Measurements from ENCODE around the gene PHLDA2.
A peak's percentile ranks its signal among the peaks of the same experiment; 100 is the strongest.

The PHLDA2 gene

GRCh38 chr11:2903672-2904011, 25.6 kb downstream of the PHLDA2 start:
- H3K4me3 ChIP-seq = no peak overlapping the region
- intact Hi-C loops (cut with DNase I; ENCODE audit: low total_unique reads) = loop anchor here (10.0 kb wide), 1 partner anchor 499 kb away; the partner anchor contains the start of gene TSSC4
- H3K27me3 ChIP-seq = peaks cover 0 to 16% of the 10 kb centered on the region in 2 donors
- no peaks in the 10 kb centered on the region for H3K9me3 ChIP-seq
- H3K27ac ChIP-seq = no peak overlapping the region
- no peaks in the 10 kb centered on the region for H3K36me3 ChIP-seq
- no peak for DNase-seq
- peaks cover 0 to 46% (median 21%) of the 10 kb centered on the region in 4 donors for H3K4me1 ChIP-seq
- no peak for TF ChIP-seq CTCF (IDR thresholded peaks at IDR 0.05)

GRCh38 chr11:2902784-2903671, 26.2 kb downstream of the PHLDA2 start:
- no peak for DNase-seq
- H3K4me1 ChIP-seq = peaks cover 0 to 46% (median 25%) of the 10 kb centered on the region in 4 donors
- peak overlapping the region; percentile 71 to 73 for H3K27ac ChIP-seq
- H3K36me3 ChIP-seq = no peaks in the 10 kb centered on the region
- H3K4me3 ChIP-seq = peak overlapping the region; percentile 63 to 67
- no peak for TF ChIP-seq CTCF (IDR thresholded peaks at IDR 0.05)
- no peaks in the 10 kb centered on the region for H3K9me3 ChIP-seq
- peaks cover 0 to 10% of the 10 kb centered on the region in 2 donors for H3K27me3 ChIP-seq
- intact Hi-C loops (cut with DNase I; ENCODE audit: low total_unique reads) = loop anchor here (10.0 kb wide), 1 partner anchor 498 kb away; the partner anchor contains the start of gene TSSC4

GRCh38 chr11:2901854-2902783, 27.1 kb downstream of the PHLDA2 start:
- H3K9me3 ChIP-seq = no peaks in the 10 kb centered on the region
- intact Hi-C loops (cut with DNase I; ENCODE audit: low total_unique reads) = loop anchor here (10.0 kb wide), 1 partner anchor 497 kb away; the partner anchor contains the start of gene TSSC4
- no peak for TF ChIP-seq CTCF (IDR thresholded peaks at IDR 0.05)
- H3K4me1 ChIP-seq = peaks cover 0 to 46% (median 25%) of the 10 kb centered on the region in 4 donors
- peaks cover 0 to under 1% of the 10 kb centered on the region in 2 donors for H3K27me3 ChIP-seq
- peak; percentile 96 to 98 for DNase-seq
- H3K27ac ChIP-seq = peak overlapping the region; percentile 71 to 73
- H3K36me3 ChIP-seq = no peaks in the 10 kb centered on the region
- H3K4me3 ChIP-seq = peak overlapping the region; percentile 63 to 67

- intact Hi-C loops (cut with DNase I; ENCODE audit: low total_unique reads) = loop anchor here (10.0 kb wide), 1 partner anchor 496 kb away; the partner anchor contains the start of gene TSSC4
- TF ChIP-seq CTCF (IDR thresholded peaks at IDR 0.05) = no peak
- DNase-seq = no peak
- Histone ChIP-seq H3K36me3 (no peaks in the 10 kb centered on the region), H3K27me3 (no peaks in the 10 kb centered on the region), H3K4me1 (peaks cover 0 to 46% (median 25%) of the 10 kb centered on the region in 4 donors), H3K4me3 (peak overlapping the region; percentile 63 to 67), H3K27ac (peak overlapping the region; percentile 71 to 73), H3K9me3 (no peaks in the 10 kb centered on the region)
These were observed 27.9 kb downstream of the PHLDA2 start for GRCh38 chr11:2901196-2901796.

All from tibial artery (tissue), 4 donors.